Activated naive CD4-positive, alpha-beta T cell treated with anti-CD3 and anti-CD28 coated beads, Interleukin-2, amount 50 U/mL, for 24 hours (primary cell): Measurements from ENCODE around the gene MYO1B.

Experiments
- H3K27ac Mint-ChIP-seq: one replicate; pipeline ENCODE4 v1.8.0; 2021; ENCODE audit warnings: mild to moderate bottlenecking, mixed read lengths
- H3K27me3 Mint-ChIP-seq: one replicate; pipeline ENCODE4 v1.8.0; 2021; ENCODE audit warnings: mixed read lengths
- H3K36me3 Mint-ChIP-seq: one replicate; pipeline ENCODE4 v1.8.0; 2021; ENCODE audit warnings: mixed read lengths
- H3K4me1 Mint-ChIP-seq: one replicate; pipeline ENCODE4 v1.8.0; 2021; ENCODE audit warnings: mixed read lengths
- H3K4me3 Mint-ChIP-seq: one replicate; pipeline ENCODE4 v1.8.0; 2021; ENCODE audit warnings: mild to moderate bottlenecking, mixed read lengths
- H3K9me3 Mint-ChIP-seq: one replicate; pipeline ENCODE4 v1.8.0; 2021; ENCODE audit warnings: mixed read lengths

MYO1B gene

GRCh38 chr2:191244350-191244749, 854 bp upstream of the MYO1B start:
- Mint-ChIP-seq H3K4me1 (peaks cover 11% of the 10 kb centered on the region), H3K9me3 (no peaks in the 10 kb centered on the region), H3K27me3 (peaks cover 5% of the 10 kb centered on the region), H3K36me3 (peaks cover 1% of the 10 kb centered on the region), H3K4me3 (peak overlapping the region; percentile 77), H3K27ac (no peak overlapping the region)

GRCh38 chr2:191245869-191246531, 796 bp downstream of the MYO1B start:
- peak overlapping the region; percentile 69 for H3K4me3 Mint-ChIP-seq
- H3K27me3 Mint-ChIP-seq, result peaks cover 5% of the 10 kb centered on the region
- H3K9me3 Mint-ChIP-seq, result no peaks in the 10 kb centered on the region
- H3K27ac Mint-ChIP-seq, result peak overlapping the region; percentile 59
- peaks cover 1% of the 10 kb centered on the region for H3K36me3 Mint-ChIP-seq
- peaks cover 19% of the 10 kb centered on the region for H3K4me1 Mint-ChIP-seq

- H3K9me3 Mint-ChIP-seq, result no peaks in the 10 kb centered on the region
- peak overlapping the region; percentile 36 for H3K27ac Mint-ChIP-seq
- H3K4me3 Mint-ChIP-seq, result peak overlapping the region; percentile 57
- H3K36me3 Mint-ChIP-seq, result peaks cover 1% of the 10 kb centered on the region
- peaks cover 19% of the 10 kb centered on the region for H3K4me1 Mint-ChIP-seq
- H3K27me3 Mint-ChIP-seq, result peaks cover 5% of the 10 kb centered on the region
These were observed 1.7 kb downstream of the MYO1B start for GRCh38 chr2:191246820-191247380.

- peaks cover 5% of the 10 kb centered on the region for H3K27me3 Mint-ChIP-seq
- H3K27ac Mint-ChIP-seq, result no peak overlapping the region
- H3K4me3 Mint-ChIP-seq, result peak overlapping the region; percentile 43
- H3K36me3 Mint-ChIP-seq, result peaks cover 1% of the 10 kb centered on the region
- H3K4me1 Mint-ChIP-seq, result peaks cover 19% of the 10 kb centered on the region
- no peaks in the 10 kb centered on the region for H3K9me3 Mint-ChIP-seq
These were observed 2.3 kb downstream of the MYO1B start for GRCh38 chr2:191247381-191248057.

- H3K27ac Mint-ChIP-seq, result no peak overlapping the region
- H3K27me3 Mint-ChIP-seq, result peaks cover 5% of the 10 kb centered on the region
- H3K4me3 Mint-ChIP-seq, result no peak overlapping the region
- peaks cover 19% of the 10 kb centered on the region for H3K4me1 Mint-ChIP-seq
- H3K9me3 Mint-ChIP-seq, result no peaks in the 10 kb centered on the region
- no peaks in the 10 kb centered on the region for H3K36me3 Mint-ChIP-seq
These were observed 4.1 kb downstream of the MYO1B start for GRCh38 chr2:191249156-191249813.

- Mint-ChIP-seq H3K4me3 (no peak overlapping the region), H3K36me3 (no peaks in the 10 kb centered on the region), H3K9me3 (no peaks in the 10 kb centered on the region), H3K4me1 (peaks cover 19% of the 10 kb centered on the region), H3K27ac (no peak overlapping the region), H3K27me3 (peaks cover 5% of the 10 kb centered on the region)
These were observed 5.2 kb downstream of the MYO1B start for GRCh38 chr2:191250400-191250799.

- Mint-ChIP-seq H3K27ac (no peak overlapping the region), H3K4me3 (no peak overlapping the region), H3K36me3 (no peaks in the 10 kb centered on the region)
These were observed 5.8 kb downstream of the MYO1B start for GRCh38 chr2:191250986-191251385.

GRCh38 chr2:191252699-191253098, 7.5 kb downstream of the MYO1B start:
- Mint-ChIP-seq H3K4me1 (peaks cover 11% of the 10 kb centered on the region), H3K36me3 (no peaks in the 10 kb centered on the region), H3K9me3 (no peaks in the 10 kb centered on the region), H3K4me3 (no peak overlapping the region), H3K27me3 (no peaks in the 10 kb centered on the region), H3K27ac (no peak overlapping the region)

More at GRCh38 chr2:191250986-191251385, 5.8 kb downstream of the MYO1B start:
- H3K4me1 Mint-ChIP-seq, result peaks cover 19% of the 10 kb centered on the region
- H3K27me3 Mint-ChIP-seq, result peaks cover 5% of the 10 kb centered on the region
- no peaks in the 10 kb centered on the region for H3K9me3 Mint-ChIP-seq

- no peak overlapping the region for H3K4me3 Mint-ChIP-seq
- H3K9me3 Mint-ChIP-seq, result no peaks in the 10 kb centered on the region
- no peaks in the 10 kb centered on the region for H3K27me3 Mint-ChIP-seq
- H3K27ac Mint-ChIP-seq, result no peak overlapping the region
- peaks cover 8% of the 10 kb centered on the region for H3K4me1 Mint-ChIP-seq
- H3K36me3 Mint-ChIP-seq, result no peaks in the 10 kb centered on the region
These were observed 8.3 kb downstream of the MYO1B start for GRCh38 chr2:191253476-191253875.

- H3K4me3 Mint-ChIP-seq, result no peak overlapping the region
- no peaks in the 10 kb centered on the region for H3K27me3 Mint-ChIP-seq
- H3K27ac Mint-ChIP-seq, result no peak overlapping the region
- peaks cover 3% of the 10 kb centered on the region for H3K4me1 Mint-ChIP-seq
- H3K36me3 Mint-ChIP-seq, result no peaks in the 10 kb centered on the region
- H3K9me3 Mint-ChIP-seq, result no peaks in the 10 kb centered on the region
These were observed 10.1 kb downstream of the MYO1B start for GRCh38 chr2:191255271-191255670.

GRCh38 chr2:191255756-191256312, 10.6 kb downstream of the MYO1B start:
- Mint-ChIP-seq H3K4me1 (no peaks in the 10 kb centered on the region), H3K27me3 (no peaks in the 10 kb centered on the region), H3K4me3 (no peak overlapping the region), H3K9me3 (no peaks in the 10 kb centered on the region), H3K27ac (no peak overlapping the region), H3K36me3 (no peaks in the 10 kb centered on the region)

GRCh38 chr2:191257934-191258333, 12.7 kb downstream of the MYO1B start:
- Mint-ChIP-seq H3K4me3 (no peak overlapping the region), H3K4me1 (no peaks in the 10 kb centered on the region), H3K27ac (no peak overlapping the region), H3K27me3 (no peaks in the 10 kb centered on the region), H3K9me3 (no peaks in the 10 kb centered on the region), H3K36me3 (no peaks in the 10 kb centered on the region)

GRCh38 chr2:191258996-191259395, 13.8 kb downstream of the MYO1B start:
- H3K27me3 Mint-ChIP-seq, result no peaks in the 10 kb centered on the region
- no peaks in the 10 kb centered on the region for H3K36me3 Mint-ChIP-seq
- H3K4me3 Mint-ChIP-seq, result no peak overlapping the region
- H3K4me1 Mint-ChIP-seq, result no peaks in the 10 kb centered on the region
- no peaks in the 10 kb centered on the region for H3K9me3 Mint-ChIP-seq
- no peak overlapping the region for H3K27ac Mint-ChIP-seq

- H3K4me1 Mint-ChIP-seq, result no peaks in the 10 kb centered on the region
- no peaks in the 10 kb centered on the region for H3K9me3 Mint-ChIP-seq
- H3K4me3 Mint-ChIP-seq, result no peak overlapping the region
- no peaks in the 10 kb centered on the region for H3K27me3 Mint-ChIP-seq
- no peaks in the 10 kb centered on the region for H3K36me3 Mint-ChIP-seq
- no peak overlapping the region for H3K27ac Mint-ChIP-seq
These were observed 17.2 kb downstream of the MYO1B start for GRCh38 chr2:191262436-191262835.

- no peaks in the 10 kb centered on the region for H3K9me3 Mint-ChIP-seq
- H3K36me3 Mint-ChIP-seq, result no peaks in the 10 kb centered on the region
- H3K4me1 Mint-ChIP-seq, result no peaks in the 10 kb centered on the region
- H3K27ac Mint-ChIP-seq, result no peak overlapping the region
- no peak overlapping the region for H3K4me3 Mint-ChIP-seq
- no peaks in the 10 kb centered on the region for H3K27me3 Mint-ChIP-seq
These were observed 17.8 kb downstream of the MYO1B start for GRCh38 chr2:191263050-191263449.
